ENCODE data around the gene C19orf53. TPM values are rescaled to one million over a fixed set of nuclear protein-coding genes. Genes with fewer than 3 reads are reported as not detected.

The C19orf53 gene
- polyA plus RNA-seq (2012; ENCODE audit: insufficient read depth, insufficient read length, low read depth): 918 TPM

DNA sequence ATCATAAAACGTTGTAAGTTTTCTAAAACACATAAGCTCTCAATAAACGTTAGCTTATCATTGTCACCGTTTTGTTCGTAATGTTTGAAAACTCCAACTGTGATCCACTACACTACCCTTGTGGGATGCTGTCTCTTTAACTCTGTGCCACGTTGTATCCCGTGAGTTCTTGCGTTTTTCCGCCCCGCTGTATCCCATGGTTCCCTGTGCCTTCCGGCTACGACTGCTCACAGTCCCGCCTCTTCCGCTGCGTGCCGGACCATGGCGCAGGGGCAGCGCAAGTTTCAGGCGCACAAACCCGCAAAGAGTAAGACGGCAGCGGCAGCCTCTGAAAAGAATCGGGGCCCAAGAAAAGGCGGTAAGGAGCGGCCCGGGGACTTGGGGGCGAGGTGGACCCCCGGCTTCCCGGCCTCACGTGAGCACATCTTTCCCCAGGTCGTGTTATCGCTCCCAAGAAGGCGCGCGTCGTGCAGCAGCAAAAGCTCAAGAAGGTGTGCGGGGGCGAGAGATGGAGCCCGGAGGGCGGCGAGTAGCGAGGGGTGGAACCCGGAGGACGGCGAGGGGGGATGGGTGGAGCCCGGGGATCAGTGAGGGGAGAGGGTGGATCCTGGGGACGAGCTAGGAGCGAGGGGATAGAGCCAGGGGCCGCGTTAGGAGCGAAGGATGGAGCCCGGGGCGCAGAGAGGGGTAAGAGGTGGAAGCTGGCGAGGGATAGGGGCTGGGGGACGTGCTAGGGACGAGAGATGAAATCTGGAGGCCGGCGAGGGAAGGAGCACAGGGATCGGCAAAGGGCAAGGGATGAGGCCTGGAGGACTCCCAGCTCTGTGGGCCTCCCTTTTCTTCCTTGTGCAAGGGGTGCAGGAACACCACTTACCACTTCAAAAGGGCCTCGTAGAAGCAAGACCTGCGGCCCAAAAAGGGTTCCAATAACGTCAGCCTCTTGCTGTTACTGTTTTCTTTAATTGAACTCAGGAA is at the start of gene C19orf53:
TSS of gene C19orf53 (plus strand) at position 240 of the 975 bp plus-strand sequence. CDS start at position 262, 22 bp downstream.
- Histone ChIP-seq H3K4me1 (no peaks in the 10 kb centered on the region), H3K9me3 (no peaks in the 10 kb centered on the region), H3K27me3 (no peaks in the 10 kb centered on the region), H3K4me3 (ENCODE audit: low read depth, low read length) (peak within 1 kb of the TSS; percentile 97), H3K36me3 (peaks cover 40% of the 10 kb centered on the region)
- TF ChIP-seq, protein P1, sequence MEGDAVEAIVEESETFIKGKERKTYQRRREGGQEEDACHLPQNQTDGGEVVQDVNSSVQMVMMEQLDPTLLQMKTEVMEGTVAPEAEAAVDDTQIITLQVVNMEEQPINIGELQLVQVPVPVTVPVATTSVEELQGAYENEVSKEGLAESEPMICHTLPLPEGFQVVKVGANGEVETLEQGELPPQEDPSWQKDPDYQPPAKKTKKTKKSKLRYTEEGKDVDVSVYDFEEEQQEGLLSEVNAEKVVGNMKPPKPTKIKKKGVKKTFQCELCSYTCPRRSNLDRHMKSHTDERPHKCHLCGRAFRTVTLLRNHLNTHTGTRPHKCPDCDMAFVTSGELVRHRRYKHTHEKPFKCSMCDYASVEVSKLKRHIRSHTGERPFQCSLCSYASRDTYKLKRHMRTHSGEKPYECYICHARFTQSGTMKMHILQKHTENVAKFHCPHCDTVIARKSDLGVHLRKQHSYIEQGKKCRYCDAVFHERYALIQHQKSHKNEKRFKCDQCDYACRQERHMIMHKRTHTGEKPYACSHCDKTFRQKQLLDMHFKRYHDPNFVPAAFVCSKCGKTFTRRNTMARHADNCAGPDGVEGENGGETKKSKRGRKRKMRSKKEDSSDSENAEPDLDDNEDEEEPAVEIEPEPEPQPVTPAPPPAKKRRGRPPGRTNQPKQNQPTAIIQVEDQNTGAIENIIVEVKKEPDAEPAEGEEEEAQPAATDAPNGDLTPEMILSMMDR (IDR thresholded peaks at IDR 0.05; ENCODE audit: low read depth, low read length): no peak
- peak; percentile 89 for DNase-seq

DNA sequence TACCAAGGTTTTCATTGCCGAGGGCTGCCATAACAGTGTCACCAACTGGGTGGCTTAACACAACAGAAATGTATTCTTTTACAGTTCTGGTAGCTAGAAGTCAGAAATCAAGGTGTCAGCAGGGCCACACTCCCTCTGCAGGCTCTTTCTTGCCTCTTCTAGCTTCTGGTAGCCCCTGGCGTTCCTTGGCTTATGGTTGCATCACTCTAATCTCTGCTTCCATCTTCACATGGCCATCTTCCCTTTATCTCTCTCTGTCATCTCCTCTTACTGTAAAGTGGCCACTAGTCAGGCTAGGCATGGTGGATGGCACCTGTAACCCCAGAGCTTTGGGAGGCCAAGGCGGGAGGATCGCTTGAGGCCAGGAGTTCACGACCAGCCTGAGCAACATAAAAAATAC is 47.9 kb upstream of the C19orf53 start:
- Histone ChIP-seq H3K4me1 (no peaks in the 10 kb centered on the region), H3K27me3 (no peaks in the 10 kb centered on the region), H3K4me3 (ENCODE audit: low read depth, low read length) (no peak overlapping the region), H3K36me3 (no peaks in the 10 kb centered on the region), H3K9me3 (no peaks in the 10 kb centered on the region)
- TF ChIP-seq, protein P1 (IDR thresholded peaks at IDR 0.05; ENCODE audit: low read depth, low read length): no peak
- DNase-seq: no peak

DNA sequence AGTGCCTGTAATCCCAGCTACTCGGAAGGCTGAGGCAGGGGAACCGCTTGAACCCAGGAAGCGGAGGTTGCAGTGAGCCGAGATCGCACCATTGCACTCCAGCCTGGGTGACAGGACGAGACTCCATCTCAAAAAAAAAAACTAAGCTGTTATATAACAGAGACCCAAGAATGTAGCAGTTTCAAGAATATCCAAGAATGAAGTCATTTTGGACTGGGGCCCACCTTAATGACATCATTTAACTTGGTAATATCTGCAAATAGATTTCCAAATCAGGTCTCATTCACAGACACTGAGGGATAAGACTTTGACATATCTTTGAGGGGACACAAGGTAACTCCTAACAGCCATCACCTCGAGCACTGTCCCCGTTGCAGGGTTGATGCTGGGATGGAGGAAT is 46.5 kb upstream of the C19orf53 start:
- H3K4me3 ChIP-seq (ENCODE audit: low read depth, low read length): no peak overlapping the region
- H3K9me3 ChIP-seq: no peaks in the 10 kb centered on the region
- H3K4me1 ChIP-seq: no peaks in the 10 kb centered on the region
- no peaks in the 10 kb centered on the region for H3K36me3 ChIP-seq
- no peak for DNase-seq
- TF ChIP-seq, protein P1 (IDR thresholded peaks at IDR 0.05; ENCODE audit: low read depth, low read length): no peak
- no peaks in the 10 kb centered on the region for H3K27me3 ChIP-seq

DNA sequence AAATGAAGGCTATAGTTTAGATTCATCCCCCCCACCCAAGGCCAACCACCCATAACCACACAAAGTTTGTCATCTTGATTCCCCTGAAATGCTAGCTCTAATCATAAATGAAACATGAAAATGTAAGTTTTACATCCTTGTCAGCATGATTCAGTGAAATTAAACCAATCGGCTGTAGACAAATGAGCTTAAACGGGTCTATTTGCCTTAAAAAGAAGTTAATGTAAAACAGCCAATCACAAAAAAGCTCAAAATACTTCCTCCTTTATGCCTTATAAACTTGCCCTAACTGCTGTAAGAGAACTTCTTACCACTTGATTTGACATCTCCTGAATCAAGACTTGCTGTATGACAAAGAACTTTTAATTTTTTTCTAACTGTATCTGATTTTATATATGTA is 44.4 kb upstream of the C19orf53 start:
- TF ChIP-seq, protein P1 (IDR thresholded peaks at IDR 0.05; ENCODE audit: low read depth, low read length): no peak
- Histone ChIP-seq H3K9me3 (no peaks in the 10 kb centered on the region), H3K27me3 (no peaks in the 10 kb centered on the region), H3K4me1 (no peaks in the 10 kb centered on the region), H3K36me3 (no peaks in the 10 kb centered on the region), H3K4me3 (ENCODE audit: low read depth, low read length) (no peak overlapping the region)
- no peak for DNase-seq

DNA sequence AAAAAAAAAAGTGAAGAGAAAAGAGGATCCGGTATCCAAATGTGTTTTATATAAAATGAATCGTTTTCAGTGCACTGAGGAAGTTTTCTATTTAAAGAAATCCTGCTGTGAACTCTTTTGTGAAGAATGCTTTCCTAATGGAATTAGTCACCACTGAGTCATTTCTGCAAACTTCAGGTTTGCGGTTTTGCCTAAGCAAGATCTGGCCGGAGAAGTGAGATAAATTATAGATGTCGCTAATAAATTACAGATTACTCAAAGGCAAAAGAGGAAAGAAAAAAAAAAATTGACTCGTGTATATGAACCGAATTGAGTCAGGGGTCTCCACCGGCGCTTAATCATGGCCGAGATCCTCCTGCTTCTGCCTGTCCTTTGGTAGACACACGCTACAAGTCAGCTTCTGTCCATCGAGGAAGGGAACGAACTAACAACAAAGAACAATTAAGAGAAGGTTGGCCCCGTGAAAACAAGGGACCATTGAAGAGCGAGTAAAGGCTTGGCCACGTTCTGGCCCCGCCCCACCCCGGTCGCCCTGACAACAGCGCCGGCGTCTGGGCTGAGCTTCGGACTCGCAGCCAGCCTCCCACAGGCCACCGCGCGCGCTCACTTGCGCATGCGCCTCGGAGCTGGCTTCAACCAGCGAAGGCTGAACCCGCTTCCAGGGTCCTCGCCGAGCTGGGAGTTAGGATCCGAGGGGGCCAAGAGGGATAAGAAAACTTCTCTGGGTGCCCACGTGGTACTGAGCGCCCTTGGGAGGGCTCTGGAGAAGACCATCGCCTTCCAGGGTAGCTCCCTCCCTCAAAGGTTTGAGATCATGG is 42.9 kb upstream of the C19orf53 start:
- Histone ChIP-seq H3K9me3 (no peaks in the 10 kb centered on the region), H3K4me3 (ENCODE audit: low read depth, low read length) (peak overlapping the region; percentile 66), H3K4me1 (no peaks in the 10 kb centered on the region), H3K36me3 (no peaks in the 10 kb centered on the region), H3K27me3 (no peaks in the 10 kb centered on the region)
- TF ChIP-seq, protein P1 (IDR thresholded peaks at IDR 0.05; ENCODE audit: low read depth, low read length): no peak
- DNase-seq: peak; percentile 98
